ENCODE data around the gene S100A9.

S100A9 gene

DNA sequence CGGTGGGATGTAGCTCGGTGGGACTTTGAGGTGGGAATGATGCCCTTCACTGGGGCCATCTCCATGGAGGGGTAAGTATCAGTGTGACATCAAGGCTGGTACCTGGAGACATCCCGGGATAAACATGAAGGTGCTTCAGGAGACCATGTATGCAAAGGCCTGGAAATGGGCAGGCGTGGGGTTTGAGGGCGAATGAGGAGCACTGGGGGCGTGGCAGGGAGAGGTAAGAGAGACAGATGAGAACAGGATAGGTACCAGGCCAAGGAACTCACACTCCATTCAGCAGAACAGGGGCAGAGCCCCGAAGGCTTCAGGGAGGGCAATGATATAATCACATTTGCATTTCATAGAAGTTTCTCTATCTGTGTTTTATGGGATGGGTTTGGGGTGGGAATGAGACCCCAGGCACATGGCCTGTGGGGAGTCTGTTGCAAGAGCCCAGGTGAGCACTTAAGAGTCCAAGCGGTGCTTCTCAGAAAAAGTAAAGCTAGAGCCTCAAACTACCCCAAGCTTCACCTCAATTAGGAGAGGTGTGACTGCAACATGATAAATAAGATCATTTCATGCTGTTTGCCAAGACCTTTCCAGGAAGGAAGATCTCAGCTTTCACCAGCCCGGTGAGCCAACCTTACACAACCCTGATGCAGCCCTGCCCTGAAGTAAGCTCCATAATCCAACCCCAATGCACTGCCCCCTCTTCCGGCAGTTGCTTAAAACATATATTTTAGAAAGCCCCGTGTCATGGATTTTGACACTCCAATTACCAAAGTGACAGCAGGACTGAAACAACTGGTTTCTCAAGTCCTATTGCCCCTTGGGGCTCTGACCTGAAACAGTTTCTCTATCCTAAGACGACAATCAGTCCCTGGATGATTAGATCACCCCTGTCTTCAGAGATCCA is 7.4 kb downstream of the S100A9 start:
- H3K36me3 ChIP-seq (ENCODE audit: insufficient read depth, low read length) = no peaks in the 10 kb centered on the region
- no peaks in the 10 kb centered on the region for H3K4me1 ChIP-seq (ENCODE audit: insufficient read depth, low read length)
- no peaks in the 10 kb centered on the region for H3K9me3 ChIP-seq (ENCODE audit: low read length)
- H3K9ac ChIP-seq (ENCODE audit: low read length) = no peak overlapping the region
- H3K27ac ChIP-seq (ENCODE audit: low read depth, low read length) = no peak overlapping the region
- no peaks in the 10 kb centered on the region for H3K27me3 ChIP-seq (ENCODE audit: control insufficient read depth in 1 of 2, insufficient read depth in 2 of 2, low read length in 2 of 2)
- H3K4me3 ChIP-seq (ENCODE audit: low read depth in 1 of 2, low read length in 2 of 2) = no peak overlapping the region

DNA sequence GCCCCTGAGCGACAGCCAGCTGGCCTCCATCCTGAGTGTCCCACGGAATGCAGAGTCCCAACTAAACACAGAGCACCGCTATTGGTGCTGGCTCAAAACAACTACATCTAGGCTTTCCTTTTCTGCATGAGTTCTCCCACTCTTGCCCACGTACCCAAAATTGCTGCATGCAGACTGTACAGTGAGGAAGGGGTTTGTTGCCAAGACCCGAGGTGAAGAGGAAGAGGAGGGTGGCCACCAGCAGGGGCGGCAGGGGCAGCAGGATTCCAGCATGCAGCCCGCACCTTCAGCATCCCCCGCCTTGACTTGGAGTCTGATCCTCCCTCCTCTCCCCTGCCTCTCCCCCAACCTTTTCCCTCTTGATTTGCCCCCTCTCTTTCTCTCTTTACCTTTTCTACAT is 8.0 kb downstream of the S100A9 start:
- H3K4me1 ChIP-seq (ENCODE audit: insufficient read depth, low read length) = no peaks in the 10 kb centered on the region
- H3K36me3 ChIP-seq (ENCODE audit: insufficient read depth, low read length) = no peaks in the 10 kb centered on the region

GRCh38 chr1:153366261-153366660 is 8.6 kb downstream of the S100A9 start:
- H3K4me1 ChIP-seq (ENCODE audit: insufficient read depth, low read length) = no peaks in the 10 kb centered on the region
- H3K36me3 ChIP-seq (ENCODE audit: insufficient read depth, low read length) = no peaks in the 10 kb centered on the region
- no peak overlapping the region for H3K9ac ChIP-seq (ENCODE audit: low read length)
- H3K27me3 ChIP-seq (ENCODE audit: control insufficient read depth in 1 of 2, insufficient read depth in 2 of 2, low read length in 2 of 2) = no peaks in the 10 kb centered on the region
- H3K27ac ChIP-seq (ENCODE audit: low read depth, low read length) = no peak overlapping the region
- no peak overlapping the region for H3K4me3 ChIP-seq (ENCODE audit: low read depth in 1 of 2, low read length in 2 of 2)
- no peaks in the 10 kb centered on the region for H3K9me3 ChIP-seq (ENCODE audit: low read length)

More for the DNA sequence above, 8.0 kb downstream of the S100A9 start:
- no peak overlapping the region for H3K9ac ChIP-seq (ENCODE audit: low read length)
- no peaks in the 10 kb centered on the region for H3K9me3 ChIP-seq (ENCODE audit: low read length)
- no peak overlapping the region for H3K4me3 ChIP-seq (ENCODE audit: low read depth in 1 of 2, low read length in 2 of 2)
- no peaks in the 10 kb centered on the region for H3K27me3 ChIP-seq (ENCODE audit: control insufficient read depth in 1 of 2, insufficient read depth in 2 of 2, low read length in 2 of 2)
- H3K27ac ChIP-seq (ENCODE audit: low read depth, low read length) = no peak overlapping the region

DNA sequence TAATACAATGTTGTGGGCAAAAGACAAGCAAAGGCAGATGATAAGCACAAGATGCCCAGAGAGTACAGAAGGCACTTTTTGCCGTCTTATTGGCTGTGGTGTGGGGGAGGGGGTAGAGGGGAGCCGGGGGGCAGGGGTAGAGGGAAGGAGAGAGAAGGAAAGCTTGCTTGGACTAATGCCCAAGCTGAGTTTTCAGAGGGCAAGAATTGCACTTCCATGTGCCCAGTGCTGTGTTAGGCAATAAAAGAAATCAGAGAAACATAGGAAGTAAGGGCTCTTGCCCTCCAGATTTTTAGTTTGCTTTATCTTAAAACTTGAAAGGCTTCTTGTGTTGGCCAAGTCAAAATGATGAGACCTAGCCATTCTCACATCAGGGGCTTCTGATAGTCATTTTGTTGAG is 9.4 kb downstream of the S100A9 start:
- H3K36me3 ChIP-seq (ENCODE audit: insufficient read depth, low read length) = no peaks in the 10 kb centered on the region
- H3K27ac ChIP-seq (ENCODE audit: low read depth, low read length) = no peak overlapping the region
- no peak overlapping the region for H3K9ac ChIP-seq (ENCODE audit: low read length)
- no peaks in the 10 kb centered on the region for H3K9me3 ChIP-seq (ENCODE audit: low read length)
- H3K27me3 ChIP-seq (ENCODE audit: control insufficient read depth in 1 of 2, insufficient read depth in 2 of 2, low read length in 2 of 2) = no peaks in the 10 kb centered on the region
- H3K4me1 ChIP-seq (ENCODE audit: insufficient read depth, low read length) = no peaks in the 10 kb centered on the region
- no peak overlapping the region for H3K4me3 ChIP-seq (ENCODE audit: low read depth in 1 of 2, low read length in 2 of 2)

GRCh38 chr1:153368495-153368894 is 10.8 kb downstream of the S100A9 start:
- Histone ChIP-seq H3K9me3 (ENCODE audit: low read length) (no peaks in the 10 kb centered on the region), H3K4me3 (ENCODE audit: low read depth in 1 of 2, low read length in 2 of 2) (no peak overlapping the region), H3K27ac (ENCODE audit: low read depth, low read length) (no peak overlapping the region), H3K4me1 (ENCODE audit: insufficient read depth, low read length) (no peaks in the 10 kb centered on the region), H3K9ac (ENCODE audit: low read length) (no peak overlapping the region), H3K36me3 (ENCODE audit: insufficient read depth, low read length) (no peaks in the 10 kb centered on the region), H3K27me3 (ENCODE audit: control insufficient read depth in 1 of 2, insufficient read depth in 2 of 2, low read length in 2 of 2) (no peaks in the 10 kb centered on the region)

GRCh38 chr1:153370146-153370545 is 12.5 kb downstream of the S100A9 start:
- H3K9me3 ChIP-seq (ENCODE audit: low read length) = no peaks in the 10 kb centered on the region
- no peak overlapping the region for H3K4me3 ChIP-seq (ENCODE audit: low read depth in 1 of 2, low read length in 2 of 2)
- H3K36me3 ChIP-seq (ENCODE audit: insufficient read depth, low read length) = no peaks in the 10 kb centered on the region
- no peak overlapping the region for H3K9ac ChIP-seq (ENCODE audit: low read length)
- no peak overlapping the region for H3K27ac ChIP-seq (ENCODE audit: low read depth, low read length)
- H3K4me1 ChIP-seq (ENCODE audit: insufficient read depth, low read length) = no peaks in the 10 kb centered on the region
- no peaks in the 10 kb centered on the region for H3K27me3 ChIP-seq (ENCODE audit: control insufficient read depth in 1 of 2, insufficient read depth in 2 of 2, low read length in 2 of 2)

GRCh38 chr1:153371231-153371630 is 13.6 kb downstream of the S100A9 start:
- no peak overlapping the region for H3K9ac ChIP-seq (ENCODE audit: low read length)
- H3K27me3 ChIP-seq (ENCODE audit: control insufficient read depth in 1 of 2, insufficient read depth in 2 of 2, low read length in 2 of 2) = no peaks in the 10 kb centered on the region
- no peaks in the 10 kb centered on the region for H3K4me1 ChIP-seq (ENCODE audit: insufficient read depth, low read length)
- no peaks in the 10 kb centered on the region for H3K36me3 ChIP-seq (ENCODE audit: insufficient read depth, low read length)
- H3K27ac ChIP-seq (ENCODE audit: low read depth, low read length) = no peak overlapping the region
- H3K9me3 ChIP-seq (ENCODE audit: low read length) = no peaks in the 10 kb centered on the region
- no peak overlapping the region for H3K4me3 ChIP-seq (ENCODE audit: low read depth in 1 of 2, low read length in 2 of 2)

- H3K27me3 ChIP-seq (ENCODE audit: control insufficient read depth in 1 of 2, insufficient read depth in 2 of 2, low read length in 2 of 2) = no peaks in the 10 kb centered on the region
- H3K9me3 ChIP-seq (ENCODE audit: low read length) = no peaks in the 10 kb centered on the region
- H3K9ac ChIP-seq (ENCODE audit: low read length) = no peak overlapping the region
- no peaks in the 10 kb centered on the region for H3K4me1 ChIP-seq (ENCODE audit: insufficient read depth, low read length)
- H3K4me3 ChIP-seq (ENCODE audit: low read depth in 1 of 2, low read length in 2 of 2) = no peak overlapping the region
- H3K27ac ChIP-seq (ENCODE audit: low read depth, low read length) = no peak overlapping the region
- H3K36me3 ChIP-seq (ENCODE audit: insufficient read depth, low read length) = no peaks in the 10 kb centered on the region
Measured at GRCh38 chr1:153372571-153372970, 14.9 kb downstream of the S100A9 start.

- Histone ChIP-seq H3K9ac (ENCODE audit: low read length) (no peak overlapping the region), H3K4me1 (ENCODE audit: insufficient read depth, low read length) (no peaks in the 10 kb centered on the region), H3K27ac (ENCODE audit: low read depth, low read length) (no peak overlapping the region), H3K9me3 (ENCODE audit: low read length) (no peaks in the 10 kb centered on the region), H3K36me3 (ENCODE audit: insufficient read depth, low read length) (no peaks in the 10 kb centered on the region), H3K27me3 (ENCODE audit: control insufficient read depth in 1 of 2, insufficient read depth in 2 of 2, low read length in 2 of 2) (no peaks in the 10 kb centered on the region), H3K4me3 (ENCODE audit: low read depth in 1 of 2, low read length in 2 of 2) (no peak overlapping the region)
Measured at GRCh38 chr1:153374071-153374470, 16.4 kb downstream of the S100A9 start.

DNA sequence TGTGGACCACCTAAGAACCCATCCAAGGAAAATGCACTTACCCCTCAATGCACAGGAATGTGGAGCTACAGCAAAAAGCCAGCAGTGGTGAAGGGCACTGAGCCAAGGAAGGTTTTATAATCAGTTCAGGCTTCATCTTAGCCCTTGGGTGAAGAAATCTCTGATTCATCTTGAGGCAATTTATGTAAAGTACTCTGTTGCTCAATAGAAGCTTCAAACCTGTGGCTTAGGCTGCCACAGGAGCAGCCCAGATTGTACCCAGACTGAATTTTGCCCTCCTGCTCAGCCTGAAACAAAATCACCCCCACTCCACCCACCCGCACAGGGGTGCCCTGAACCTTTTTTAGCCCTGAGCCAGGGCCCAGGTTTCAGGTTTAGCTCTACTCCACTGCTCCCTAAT is 17.9 kb downstream of the S100A9 start, which contains the start of gene S100A12:
Gene S100A12 (minus strand): TSS at position 111 of the 400 bp plus-strand sequence. CDS start 1,029 bp downstream, outside the sequence.
- Histone ChIP-seq H3K9me3 (ENCODE audit: low read length) (no peaks in the 10 kb centered on the region), H3K36me3 (ENCODE audit: insufficient read depth, low read length) (no peaks in the 10 kb centered on the region), H3K4me1 (ENCODE audit: insufficient read depth, low read length) (no peaks in the 10 kb centered on the region), H3K27me3 (ENCODE audit: control insufficient read depth in 1 of 2, insufficient read depth in 2 of 2, low read length in 2 of 2) (no peaks in the 10 kb centered on the region), H3K9ac (ENCODE audit: low read length) (no peak within 1 kb of the TSS), H3K4me3 (ENCODE audit: low read depth in 1 of 2, low read length in 2 of 2) (no peak within 1 kb of the TSS), H3K27ac (ENCODE audit: low read depth, low read length) (no peak within 1 kb of the TSS)

GRCh38 chr1:153379591-153379990 is 21.9 kb downstream of the S100A9 start:
- H3K4me3 ChIP-seq (ENCODE audit: low read depth in 1 of 2, low read length in 2 of 2) = no peak overlapping the region
- no peak overlapping the region for H3K9ac ChIP-seq (ENCODE audit: low read length)
- H3K27ac ChIP-seq (ENCODE audit: low read depth, low read length) = no peak overlapping the region
- no peaks in the 10 kb centered on the region for H3K4me1 ChIP-seq (ENCODE audit: insufficient read depth, low read length)
- H3K9me3 ChIP-seq (ENCODE audit: low read length) = no peaks in the 10 kb centered on the region
- no peaks in the 10 kb centered on the region for H3K27me3 ChIP-seq (ENCODE audit: control insufficient read depth in 1 of 2, insufficient read depth in 2 of 2, low read length in 2 of 2)
- no peaks in the 10 kb centered on the region for H3K36me3 ChIP-seq (ENCODE audit: insufficient read depth, low read length)

DNA sequence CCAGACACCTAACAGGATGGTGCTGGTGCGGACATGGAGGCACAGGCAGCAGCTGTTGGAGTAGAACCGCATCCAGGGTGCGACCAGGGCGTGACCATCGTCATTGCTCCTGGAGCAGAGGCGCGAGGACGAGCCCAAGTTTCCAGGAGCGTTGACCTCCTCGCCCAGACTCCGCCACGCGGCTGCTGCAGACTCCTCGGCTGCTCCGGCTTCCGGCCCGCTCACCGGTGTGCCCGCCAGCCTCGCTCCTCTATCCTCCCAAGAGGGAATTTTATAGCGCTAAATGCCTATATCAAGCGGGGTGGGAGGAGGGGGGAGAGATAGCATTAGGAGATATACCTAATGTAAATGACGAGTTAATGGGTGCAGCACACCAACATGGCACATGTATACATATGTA is 23.1 kb downstream of the S100A9 start:
- no peaks in the 10 kb centered on the region for H3K9me3 ChIP-seq (ENCODE audit: low read length)
- no peaks in the 10 kb centered on the region for H3K4me1 ChIP-seq (ENCODE audit: insufficient read depth, low read length)
- H3K4me3 ChIP-seq (ENCODE audit: low read depth in 1 of 2, low read length in 2 of 2) = no peak overlapping the region
- no peak overlapping the region for H3K27ac ChIP-seq (ENCODE audit: low read depth, low read length)
- H3K27me3 ChIP-seq (ENCODE audit: control insufficient read depth in 1 of 2, insufficient read depth in 2 of 2, low read length in 2 of 2) = no peaks in the 10 kb centered on the region
- H3K9ac ChIP-seq (ENCODE audit: low read length) = no peak overlapping the region
- no peaks in the 10 kb centered on the region for H3K36me3 ChIP-seq (ENCODE audit: insufficient read depth, low read length)

Data from muscle layer of colon (tissue), 2 donors.